NT2/D1 (cell line): ENCODE data around the gene GYPA.
"Not testable (repeated sequence)": the region's sequence is repeated elsewhere in the genome, so short reads cannot be mapped to it uniquely, and the experiment has no call there.

ENCODE experiments used
- DNase-seq: peaks from one replicate; pipeline ENCODE4 v3.0.0-alpha.2; 2011; ENCODE audit warnings: low read depth, low spot score
- H3K27me3 ChIP-seq: 2 replicates; pipeline ENCODE4 v1.6.0; 2011; ENCODE audit warnings: mild to moderate bottlenecking; ENCODE audit not compliant: insufficient read length, insufficient read depth
- H3K36me3 ChIP-seq: 2 replicates; pipeline ENCODE4 v1.6.1; 2011; ENCODE audit warnings: mild to moderate bottlenecking, low read length, mixed read lengths; ENCODE audit not compliant: insufficient read depth, insufficient read length
- H3K4me1 ChIP-seq: 2 replicates; pipeline ENCODE4 v1.5.1; 2011; ENCODE audit not compliant: insufficient read depth, insufficient read length
- H3K4me3 ChIP-seq: 2 replicates; pipeline ENCODE4 v1.5.1; 2011; ENCODE audit warnings: low read depth; ENCODE audit not compliant: insufficient read length
- H3K9ac ChIP-seq: 2 replicates; pipeline ENCODE4 v1.6.0; 2011; ENCODE audit warnings: low read depth; ENCODE audit not compliant: insufficient read length
- H3K9me3 ChIP-seq: 2 replicates; pipeline ENCODE4 v1.5.1; 2011; ENCODE audit warnings: mild to moderate bottlenecking, low read length; ENCODE audit not compliant: insufficient read depth
- SUZ12 ChIP-seq: IDR thresholded peaks from 2 replicates; pipeline ENCODE4 v1.6.1; 2011; ENCODE audit not compliant: insufficient read length, insufficient read depth; ENCODE audit errors: extremely low read depth
- YY1 ChIP-seq: IDR thresholded peaks from 2 replicates; pipeline ENCODE4 v1.6.1; 2011; ENCODE audit not compliant: insufficient read length, insufficient read depth
- ZNF274 ChIP-seq: IDR thresholded peaks from 2 replicates; pipeline ENCODE4 v1.6.1; 2011; ENCODE audit warnings: mild to moderate bottlenecking, low read depth, low read length

GYPA gene

DNA sequence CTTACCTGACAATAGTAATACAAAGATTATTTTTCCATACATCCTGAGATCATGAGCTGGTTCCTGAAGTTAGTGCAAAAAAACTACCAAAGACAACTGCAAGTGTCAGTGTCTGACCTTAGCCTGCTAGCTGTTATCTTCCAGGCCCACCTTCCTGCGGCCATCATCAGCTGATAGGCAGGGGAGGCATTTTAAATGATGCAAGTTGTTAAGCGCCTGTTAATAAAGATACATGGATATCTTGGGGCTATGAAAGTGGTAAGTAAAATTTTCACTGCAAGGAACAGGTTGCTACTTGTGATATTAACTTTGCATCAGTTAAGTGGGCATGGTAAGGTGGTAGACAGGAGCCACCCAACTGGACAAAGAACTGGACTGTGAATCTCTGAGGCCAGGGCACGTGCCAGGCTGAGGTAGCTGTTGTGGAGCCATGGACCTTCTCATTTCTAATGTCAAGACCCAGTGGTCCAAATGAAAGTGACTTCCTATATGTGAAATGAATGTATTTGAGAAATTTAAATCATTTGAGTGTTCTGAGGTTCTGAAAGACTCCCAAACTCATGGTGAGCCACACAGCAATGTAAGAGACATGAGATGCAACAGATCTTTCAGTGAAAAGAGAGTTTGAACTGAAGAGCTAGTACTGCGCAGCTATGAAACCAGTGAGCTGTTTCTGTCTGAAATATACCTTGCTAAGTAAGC, at the start of gene GYPA:
TSS of gene GYPA (minus strand) at position 125 of the 702 bp plus-strand sequence. CDS start at position 42, 83 bp downstream.
- H3K9me3 ChIP-seq, H3K9ac ChIP-seq, DNase-seq, H3K27me3 ChIP-seq, H3K4me1 ChIP-seq, H3K36me3 ChIP-seq, H3K4me3 ChIP-seq: not testable (repeated sequence)

DNA sequence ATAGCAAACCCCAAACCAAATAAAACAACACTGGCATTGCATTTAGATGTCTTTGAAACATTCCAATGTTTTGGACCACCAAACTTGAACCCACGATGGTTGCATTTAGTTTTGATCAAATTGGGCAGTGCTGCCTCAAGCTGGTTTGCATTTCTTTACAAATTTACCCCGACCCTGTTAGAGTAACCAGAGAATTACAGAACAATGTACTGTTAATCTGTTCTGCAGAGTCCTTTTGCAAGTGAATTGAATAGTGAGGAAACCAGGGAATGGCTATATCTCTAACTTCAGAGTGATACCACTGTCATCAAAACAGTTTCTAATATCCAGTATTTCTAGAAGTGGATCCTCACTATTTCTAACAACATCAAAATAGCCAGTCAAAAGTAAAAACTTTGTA, 49.5 kb upstream of the GYPA start:
- Histone ChIP-seq H3K4me3 (no peak overlapping the region), H3K9ac (no peak overlapping the region)

DNA sequence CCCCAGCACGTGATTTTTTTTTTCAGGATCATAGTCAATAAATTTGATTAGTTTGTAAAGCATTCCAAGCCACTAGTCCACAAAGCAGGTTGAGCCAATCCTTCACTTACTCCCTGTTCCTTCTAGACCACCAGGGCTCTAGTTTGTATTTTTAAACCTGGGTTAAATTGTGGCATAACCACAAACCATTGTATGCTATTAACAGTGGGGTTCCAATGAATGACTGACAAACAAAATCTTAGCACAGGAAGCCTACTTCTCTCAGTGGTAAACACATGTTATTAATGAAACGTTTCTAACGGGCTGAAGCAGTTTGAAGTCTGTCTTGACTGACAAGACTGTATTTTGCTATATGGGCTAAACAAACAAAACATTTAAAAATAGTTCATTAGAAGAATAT, 48.6 kb upstream of the GYPA start:
- TF ChIP-seq SUZ12 (no peak), ZNF274 (no peak), YY1 (no peak)
- DNase-seq = no peak

More for the DNA sequence above, 49.5 kb upstream of the GYPA start:
- H3K27me3 ChIP-seq = no peaks in the 10 kb centered on the region
- TF ChIP-seq ZNF274 (no peak), YY1 (no peak), SUZ12 (no peak)
- no peaks in the 10 kb centered on the region for H3K36me3 ChIP-seq
- DNase-seq = no peak
- no peaks in the 10 kb centered on the region for H3K9me3 ChIP-seq
- H3K4me1 ChIP-seq = no peaks in the 10 kb centered on the region

DNA sequence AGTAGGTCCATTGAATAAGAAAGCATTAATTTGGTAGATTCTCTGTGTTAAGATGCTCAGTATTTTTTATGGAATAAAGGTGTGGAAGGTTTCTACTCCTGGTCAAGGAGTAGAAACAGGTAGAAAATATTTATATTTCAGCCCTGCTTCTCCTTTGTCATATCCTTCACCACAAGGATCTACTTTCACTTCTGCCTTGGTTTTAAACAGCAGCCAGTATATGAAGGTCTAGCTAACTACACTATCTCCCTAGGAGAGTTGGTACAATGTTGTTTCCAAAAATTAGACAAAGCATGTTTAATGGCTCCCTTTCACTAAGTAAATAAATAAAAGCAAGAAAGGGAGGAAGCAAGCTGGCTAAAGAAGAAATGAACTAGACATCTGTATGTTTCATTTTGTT, 44.6 kb upstream of the GYPA start:
- H3K9me3 ChIP-seq = no peaks in the 10 kb centered on the region
- H3K27me3 ChIP-seq = no peaks in the 10 kb centered on the region
- H3K4me1 ChIP-seq = no peaks in the 10 kb centered on the region
- DNase-seq = no peak
- no peak overlapping the region for H3K4me3 ChIP-seq
- TF ChIP-seq SUZ12 (no peak), ZNF274 (no peak), YY1 (no peak)
- H3K36me3 ChIP-seq = no peaks in the 10 kb centered on the region
- H3K9ac ChIP-seq = no peak overlapping the region

More for the DNA sequence above, 48.6 kb upstream of the GYPA start:
- Histone ChIP-seq H3K9ac (no peak overlapping the region), H3K9me3 (no peaks in the 10 kb centered on the region), H3K27me3 (no peaks in the 10 kb centered on the region), H3K4me1 (no peaks in the 10 kb centered on the region), H3K36me3 (no peaks in the 10 kb centered on the region), H3K4me3 (no peak overlapping the region)

DNA sequence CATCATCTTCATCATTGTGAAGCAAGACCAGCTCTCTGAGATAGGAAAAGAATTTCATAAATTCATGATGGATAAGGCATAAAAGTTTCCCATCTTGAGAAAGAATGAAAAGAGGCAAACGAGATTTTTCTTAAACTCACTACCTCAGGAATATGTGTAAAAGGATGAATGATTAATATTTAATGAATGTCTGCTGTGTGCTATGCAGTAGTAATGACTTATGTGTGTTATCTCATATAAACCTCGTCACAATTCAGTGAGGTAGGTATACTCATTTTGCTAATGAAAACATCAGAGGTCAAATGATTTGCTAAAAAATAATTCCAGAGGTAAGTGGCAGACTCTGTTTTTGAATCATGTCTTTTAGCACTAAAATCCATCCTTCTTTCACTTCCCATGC, 42.6 kb upstream of the GYPA start:
- DNase-seq = no peak
- no peaks in the 10 kb centered on the region for H3K36me3 ChIP-seq
- H3K4me1 ChIP-seq = no peaks in the 10 kb centered on the region
- no peaks in the 10 kb centered on the region for H3K27me3 ChIP-seq
- no peak for TF ChIP-seq ZNF274
- H3K9ac ChIP-seq = no peak overlapping the region
- no peak overlapping the region for H3K4me3 ChIP-seq
- H3K9me3 ChIP-seq = no peaks in the 10 kb centered on the region

DNA sequence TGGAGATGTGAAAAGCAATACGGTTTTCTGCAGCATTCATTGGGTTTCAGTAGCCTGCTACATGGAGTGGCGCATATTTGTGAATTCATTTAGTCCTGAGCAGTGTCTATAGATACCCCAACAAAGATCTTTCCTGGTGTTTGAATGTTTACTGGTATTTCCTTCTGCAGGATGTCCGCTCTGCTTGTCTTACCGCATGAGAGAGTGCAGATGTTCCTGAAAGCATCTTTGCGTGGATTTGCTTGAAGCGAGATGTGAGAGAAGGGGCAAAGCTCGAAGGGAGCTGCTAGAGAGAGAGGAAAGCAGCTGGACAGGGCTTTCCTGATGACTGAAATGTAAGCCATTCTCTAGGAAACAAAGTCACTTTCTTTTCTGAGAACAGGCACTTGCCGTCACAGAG, 40.9 kb upstream of the GYPA start:
- DNase-seq = no peak
- no peaks in the 10 kb centered on the region for H3K9me3 ChIP-seq
- H3K36me3 ChIP-seq = no peaks in the 10 kb centered on the region
- H3K27me3 ChIP-seq = no peaks in the 10 kb centered on the region
- TF ChIP-seq ZNF274 = no peak
- no peak for TF ChIP-seq YY1
- TF ChIP-seq SUZ12 = no peak
- no peaks in the 10 kb centered on the region for H3K4me1 ChIP-seq
- no peak overlapping the region for H3K9ac ChIP-seq
- H3K4me3 ChIP-seq = no peak overlapping the region

DNA sequence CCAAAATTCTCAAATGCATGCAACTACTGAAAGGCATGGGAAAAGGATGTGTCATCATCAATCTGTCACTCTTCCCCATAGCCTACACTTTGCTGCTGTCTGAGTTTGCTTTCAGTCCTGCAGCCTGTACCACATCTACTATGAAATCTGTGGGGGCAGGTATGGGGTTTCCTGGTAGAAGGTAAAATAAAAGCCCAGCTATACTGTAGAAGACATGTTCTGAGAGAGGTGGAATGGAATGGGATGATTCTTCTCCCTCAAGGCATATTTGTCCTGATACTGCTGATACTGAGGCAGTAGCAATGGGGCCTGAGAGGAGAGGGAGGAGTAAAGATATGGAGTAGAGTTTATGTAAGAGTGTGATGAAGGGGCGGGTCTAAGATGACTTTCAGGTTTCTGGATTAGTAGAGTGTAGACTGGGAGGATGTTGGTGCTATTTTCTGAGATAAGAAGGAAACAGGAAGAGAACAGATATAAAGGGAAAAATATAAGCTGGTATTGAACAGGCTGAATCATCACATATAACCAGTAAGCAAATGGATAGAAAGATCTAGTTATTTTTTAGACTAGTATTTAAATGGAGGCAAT, 38.7 kb upstream of the GYPA start:
- H3K9me3 ChIP-seq = no peaks in the 10 kb centered on the region
- no peaks in the 10 kb centered on the region for H3K36me3 ChIP-seq
- no peaks in the 10 kb centered on the region for H3K27me3 ChIP-seq
- TF ChIP-seq YY1 (no peak), ZNF274 (no peak), SUZ12 (no peak)
- H3K9ac ChIP-seq = no peak overlapping the region
- no peaks in the 10 kb centered on the region for H3K4me1 ChIP-seq
- no peak overlapping the region for H3K4me3 ChIP-seq
- DNase-seq = no peak

DNA sequence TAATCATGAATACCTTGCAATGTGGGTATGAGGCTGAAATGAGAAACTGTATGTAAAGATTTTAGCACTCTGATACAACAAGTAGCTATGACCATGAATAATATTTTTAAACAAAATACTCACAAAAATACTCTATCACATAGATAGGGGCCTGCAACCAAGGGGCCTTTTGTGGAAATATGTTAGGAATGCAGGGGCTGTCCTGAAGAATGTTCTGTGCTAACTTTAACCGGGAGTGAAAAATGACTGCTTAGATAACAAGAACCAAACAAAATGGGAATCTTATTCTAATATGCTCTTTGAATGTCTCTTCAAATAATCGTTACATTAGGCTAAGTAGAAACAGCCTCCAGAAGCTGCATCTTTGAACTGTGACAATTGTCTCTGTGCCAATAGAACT, 37.9 kb upstream of the GYPA start:
- Histone ChIP-seq H3K9me3 (no peaks in the 10 kb centered on the region), H3K9ac (no peak overlapping the region), H3K4me3 (no peak overlapping the region), H3K4me1 (no peaks in the 10 kb centered on the region), H3K27me3 (no peaks in the 10 kb centered on the region), H3K36me3 (no peaks in the 10 kb centered on the region)
- no peak for DNase-seq
- TF ChIP-seq YY1 (no peak), ZNF274 (no peak), SUZ12 (no peak)
